GM19023 (cell line): ENCODE data around the gene PREX1.
"Not testable (repeated sequence)": the region's sequence is repeated elsewhere in the genome, so short reads cannot be mapped to it uniquely, and the experiment has no call there.

ENCODE experiments used
- ATAC-seq: cut with Tn5 transposase; IDR thresholded peaks from one replicate; pipeline ENCODE4 v1.9.1; 2021; ENCODE audit warnings: mild to moderate bottlenecking, moderate library complexity; ENCODE audit not compliant: unreplicated experiment

The PREX1 gene

GRCh38 chr20:48812600-48813445, 15.0 kb downstream of the PREX1 start:
- no peak for ATAC-seq

GRCh38 chr20:48812114-48812513, 15.7 kb downstream of the PREX1 start:
- not testable (repeated sequence) for ATAC-seq

GRCh38 chr20:48809673-48810072, 18.1 kb downstream of the PREX1 start:
- no peak for ATAC-seq

- ATAC-seq: no peak
Observed at GRCh38 chr20:48808382-48809034, 19.3 kb downstream of the PREX1 start.

- no peak for ATAC-seq
Observed at GRCh38 chr20:48807586-48808381, 20.0 kb downstream of the PREX1 start.

GRCh38 chr20:48807051-48807450, 20.7 kb downstream of the PREX1 start:
- ATAC-seq: no peak

GRCh38 chr20:48805716-48806115, 22.1 kb downstream of the PREX1 start:
- ATAC-seq: no peak

GRCh38 chr20:48805286-48805685, 22.5 kb downstream of the PREX1 start:
- no peak for ATAC-seq

GRCh38 chr20:48804300-48804980, 23.4 kb downstream of the PREX1 start:
- ATAC-seq: no peak

- ATAC-seq: no peak
Observed at GRCh38 chr20:48803176-48804053, 24.4 kb downstream of the PREX1 start.

- ATAC-seq: no peak
Observed at GRCh38 chr20:48802647-48803046, 25.2 kb downstream of the PREX1 start.

GRCh38 chr20:48802216-48802615, 25.6 kb downstream of the PREX1 start:
- no peak for ATAC-seq

GRCh38 chr20:48801197-48801596, 26.6 kb downstream of the PREX1 start:
- no peak for ATAC-seq

GRCh38 chr20:48800177-48800576, 27.6 kb downstream of the PREX1 start:
- ATAC-seq: no peak

- ATAC-seq: no peak
Observed at GRCh38 chr20:48799328-48800105, 28.3 kb downstream of the PREX1 start.

- ATAC-seq: no peak
Observed at GRCh38 chr20:48797850-48798747, 29.7 kb downstream of the PREX1 start.

GRCh38 chr20:48797275-48797825, 30.4 kb downstream of the PREX1 start:
- ATAC-seq: no peak

- no peak for ATAC-seq
Observed at GRCh38 chr20:48795732-48796131, 32.1 kb downstream of the PREX1 start.
